GM18526 (cell line): ENCODE data around the gene CMBL.

Source experiments
- POLR2A ChIP-seq: IDR thresholded peaks from 3 replicates; pipeline ENCODE4 v1.6.1; 2011; ENCODE audit not compliant: insufficient read length; ENCODE audit errors: extremely low read depth

The CMBL gene

DNA sequence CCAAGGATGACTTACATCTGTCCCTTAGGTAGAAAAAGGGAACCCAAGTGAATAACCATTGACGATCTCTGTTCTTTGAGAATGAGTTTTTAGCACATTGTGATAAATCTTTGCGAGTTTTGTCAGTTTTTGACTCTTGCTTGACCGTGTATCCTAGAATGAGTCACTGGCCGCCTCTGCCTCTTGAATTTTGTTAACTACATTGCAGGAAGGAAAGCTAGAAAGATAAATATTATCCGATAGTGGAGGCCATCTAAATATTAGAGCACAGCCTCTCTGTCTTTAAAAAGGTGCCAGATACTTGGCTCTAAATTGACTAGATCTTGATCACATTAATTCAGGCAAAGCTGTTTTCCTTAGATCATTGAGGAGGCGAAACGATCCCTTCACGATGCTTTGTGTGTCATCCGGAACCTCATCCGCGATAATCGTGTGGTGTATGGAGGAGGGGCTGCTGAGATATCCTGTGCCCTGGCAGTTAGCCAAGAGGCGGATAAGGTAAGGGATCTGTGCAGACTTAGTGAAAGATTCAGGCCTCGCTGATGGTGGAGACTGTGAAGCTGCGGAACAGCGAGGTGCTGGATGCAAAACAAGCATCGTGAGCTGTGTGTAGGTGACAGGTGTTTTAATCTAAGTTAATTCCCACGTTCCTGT is 45.5 kb downstream of the CMBL start:
- no peak for TF ChIP-seq POLR2A

DNA sequence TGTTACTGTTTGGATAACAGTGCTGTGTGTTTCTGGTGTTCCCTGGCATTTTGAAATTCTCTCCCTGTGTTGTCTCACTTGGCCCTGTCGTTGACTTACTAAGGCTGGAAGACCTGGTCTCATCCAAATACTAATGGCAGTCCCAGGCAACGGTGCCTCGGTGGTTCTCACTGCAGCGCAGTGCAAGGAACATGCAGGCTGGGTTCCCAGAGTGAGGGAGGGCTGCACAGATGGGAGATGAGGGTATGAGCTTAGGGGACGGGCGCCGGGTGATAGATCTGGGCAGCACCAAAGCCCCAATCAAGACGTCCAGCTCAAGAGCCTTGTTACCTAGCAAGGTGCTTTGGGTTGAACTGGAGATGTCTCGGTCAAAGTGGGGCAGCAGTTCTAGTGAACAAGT is 46.6 kb downstream of the CMBL start:
- TF ChIP-seq POLR2A = no peak

DNA sequence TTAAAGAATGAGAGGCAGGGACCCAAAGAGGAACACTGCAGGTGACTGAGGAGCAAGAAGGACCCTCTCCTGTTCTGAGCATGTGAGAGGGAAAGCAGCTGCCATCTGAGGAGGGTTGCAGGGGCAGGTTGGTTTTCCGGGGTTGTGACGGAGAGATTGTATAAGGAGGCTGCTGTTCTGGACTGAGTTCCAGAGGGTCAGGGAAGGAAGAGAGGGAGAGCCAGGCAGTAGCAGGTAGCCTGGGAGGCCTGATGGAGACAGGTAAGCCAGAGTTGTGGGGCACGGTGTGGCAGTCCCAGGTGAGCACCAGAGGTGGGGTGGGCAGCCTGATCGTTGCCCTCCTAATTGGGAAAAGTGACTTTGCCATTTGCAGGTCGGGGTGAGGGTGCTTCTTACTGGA is 47.8 kb downstream of the CMBL start:
- TF ChIP-seq POLR2A = no peak

DNA sequence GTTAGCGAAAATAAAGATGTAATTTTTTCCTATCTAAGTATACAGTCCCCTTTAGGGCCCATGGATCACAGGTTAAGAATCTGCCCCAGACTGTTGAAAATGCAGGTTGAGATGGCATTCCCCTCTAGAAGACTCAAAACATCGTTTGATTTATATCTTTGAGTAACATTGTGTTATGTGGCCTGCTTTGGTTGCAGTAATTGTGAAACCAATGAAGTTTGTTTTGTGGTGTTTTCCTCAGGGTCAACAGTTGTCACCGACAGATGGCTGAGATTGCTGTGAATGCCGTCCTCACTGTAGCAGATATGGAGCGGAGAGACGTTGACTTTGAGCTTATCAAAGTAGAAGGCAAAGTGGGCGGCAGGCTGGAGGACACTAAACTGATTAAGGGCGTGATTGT is 49.8 kb downstream of the CMBL start:
- no peak for TF ChIP-seq POLR2A

DNA sequence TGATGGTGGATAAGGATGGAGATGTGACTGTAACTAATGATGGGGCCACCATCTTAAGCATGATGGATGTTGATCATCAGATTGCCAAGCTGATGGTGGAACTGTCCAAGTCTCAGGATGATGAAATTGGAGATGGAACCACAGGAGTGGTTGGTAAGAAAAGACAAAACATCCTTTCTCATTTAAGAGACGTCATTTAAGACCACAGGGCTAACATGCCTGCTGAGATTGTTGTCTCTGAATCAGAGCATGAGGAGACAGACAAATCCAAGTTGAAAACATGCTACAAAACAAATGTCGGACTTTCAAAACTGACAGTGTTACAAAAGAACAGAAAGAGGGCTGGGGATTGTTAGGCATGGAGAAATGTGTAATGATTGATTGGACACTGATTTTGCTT is 53.0 kb downstream of the CMBL start:
- TF ChIP-seq POLR2A = no peak

DNA sequence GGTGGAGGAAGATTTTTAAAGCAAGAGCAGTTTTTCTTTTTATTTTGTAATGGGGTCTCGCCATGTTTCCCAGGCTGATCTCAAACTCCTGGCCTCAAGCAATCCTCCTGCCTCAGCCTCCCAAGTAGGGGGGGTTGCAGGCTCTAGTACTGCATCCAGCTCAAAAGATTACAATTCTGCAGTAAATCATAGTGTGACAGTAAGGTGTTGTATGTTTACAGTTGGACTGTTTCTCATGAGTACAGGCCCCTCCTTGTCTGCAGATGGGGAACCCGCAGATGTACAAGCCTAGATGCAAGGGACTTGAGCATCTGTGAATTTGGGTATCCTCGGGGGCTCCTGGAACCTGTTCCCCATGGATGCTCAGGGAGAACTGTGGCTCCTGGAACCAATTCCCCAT is 54.3 kb downstream of the CMBL start:
- no peak for TF ChIP-seq POLR2A

DNA sequence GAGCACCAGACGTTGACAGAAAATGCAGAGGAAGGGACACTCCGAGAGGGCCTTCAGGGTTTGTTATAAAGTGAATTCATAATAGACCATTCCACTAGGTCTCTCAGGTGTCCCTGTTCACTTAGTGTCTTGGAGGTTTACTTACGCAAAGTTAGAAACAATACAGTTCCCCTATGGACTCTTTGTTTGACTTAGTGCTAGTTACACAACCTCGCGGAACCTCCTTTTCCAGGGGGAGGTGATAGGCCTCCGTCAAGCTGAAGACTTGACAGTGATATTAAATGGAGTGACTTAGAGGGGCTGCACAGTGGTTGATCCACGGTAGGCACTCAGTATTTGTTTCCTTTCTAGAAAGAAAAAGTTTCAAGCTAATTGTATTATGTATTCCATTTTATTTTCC is 56.3 kb downstream of the CMBL start:
- TF ChIP-seq POLR2A = no peak

DNA sequence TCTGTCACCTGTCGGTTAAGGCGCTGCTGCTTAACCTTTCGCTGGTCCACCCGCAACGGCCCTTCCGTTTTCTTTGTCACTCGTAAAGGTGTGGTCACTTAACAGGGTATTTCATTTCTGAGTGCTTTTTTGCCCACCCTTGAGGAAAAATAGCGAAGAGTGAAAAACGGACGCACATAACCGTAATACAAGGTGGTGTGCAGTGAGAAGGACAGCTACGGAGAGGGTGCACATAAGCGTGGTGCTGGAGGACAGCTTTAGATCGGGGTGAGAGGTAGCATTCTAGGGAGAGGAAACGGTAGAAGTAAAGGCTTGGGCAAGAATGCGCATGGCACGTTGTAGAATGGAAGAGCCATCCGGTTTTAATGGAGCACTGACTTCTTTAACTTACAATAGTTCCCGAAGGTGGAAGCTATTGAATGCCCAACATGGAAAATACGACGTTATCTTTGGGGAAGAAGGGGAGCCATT is 56.9 kb downstream of the CMBL start:
- no peak for TF ChIP-seq POLR2A

DNA sequence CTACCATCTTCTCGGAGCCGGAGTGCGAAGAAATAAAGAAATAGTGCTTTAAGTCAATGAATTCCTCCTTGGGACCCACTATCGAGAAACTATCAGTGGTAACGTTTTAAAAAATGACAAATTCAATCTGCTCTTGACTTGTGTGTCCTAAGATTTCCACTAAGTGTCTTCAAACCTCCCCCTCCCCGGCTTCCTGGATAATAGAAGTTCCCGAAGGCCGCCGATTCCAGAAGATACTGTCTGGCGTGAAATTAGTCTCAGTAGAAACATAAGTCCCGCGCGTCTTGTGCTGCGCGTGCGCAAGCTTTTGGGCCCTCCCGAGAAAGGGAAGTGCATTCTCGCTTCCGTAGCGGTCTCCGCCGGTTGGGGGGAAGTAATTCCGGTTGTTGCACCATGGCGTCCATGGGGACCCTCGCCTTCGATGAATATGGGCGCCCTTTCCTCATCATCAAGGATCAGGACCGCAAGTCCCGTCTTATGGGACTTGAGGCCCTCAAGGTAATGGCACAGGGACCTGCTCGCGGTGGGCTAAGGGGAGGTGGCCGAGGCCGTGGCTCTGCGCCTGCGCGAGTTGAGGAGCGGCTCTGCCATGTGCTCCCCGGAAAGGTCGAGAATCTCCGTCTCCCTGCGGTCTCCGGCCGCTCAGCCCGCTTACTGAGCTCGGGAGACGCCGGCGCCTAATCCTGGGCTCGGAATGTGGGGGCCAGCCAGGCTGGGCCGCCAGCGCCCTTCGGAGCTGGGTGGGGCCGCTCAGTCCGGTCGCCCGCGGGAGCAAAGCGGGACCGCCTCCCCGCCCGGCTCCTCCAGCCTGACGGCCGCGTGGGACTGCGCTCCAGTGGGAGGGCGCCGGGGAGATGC is 57.5 kb downstream of the CMBL start, which contains the start of gene CCT5:
TSS of gene CCT5 (plus strand) at position 333 of the 858 bp plus-strand sequence. CDS start at position 394, 61 bp downstream.
- TF ChIP-seq POLR2A = peak; percentile 93

DNA sequence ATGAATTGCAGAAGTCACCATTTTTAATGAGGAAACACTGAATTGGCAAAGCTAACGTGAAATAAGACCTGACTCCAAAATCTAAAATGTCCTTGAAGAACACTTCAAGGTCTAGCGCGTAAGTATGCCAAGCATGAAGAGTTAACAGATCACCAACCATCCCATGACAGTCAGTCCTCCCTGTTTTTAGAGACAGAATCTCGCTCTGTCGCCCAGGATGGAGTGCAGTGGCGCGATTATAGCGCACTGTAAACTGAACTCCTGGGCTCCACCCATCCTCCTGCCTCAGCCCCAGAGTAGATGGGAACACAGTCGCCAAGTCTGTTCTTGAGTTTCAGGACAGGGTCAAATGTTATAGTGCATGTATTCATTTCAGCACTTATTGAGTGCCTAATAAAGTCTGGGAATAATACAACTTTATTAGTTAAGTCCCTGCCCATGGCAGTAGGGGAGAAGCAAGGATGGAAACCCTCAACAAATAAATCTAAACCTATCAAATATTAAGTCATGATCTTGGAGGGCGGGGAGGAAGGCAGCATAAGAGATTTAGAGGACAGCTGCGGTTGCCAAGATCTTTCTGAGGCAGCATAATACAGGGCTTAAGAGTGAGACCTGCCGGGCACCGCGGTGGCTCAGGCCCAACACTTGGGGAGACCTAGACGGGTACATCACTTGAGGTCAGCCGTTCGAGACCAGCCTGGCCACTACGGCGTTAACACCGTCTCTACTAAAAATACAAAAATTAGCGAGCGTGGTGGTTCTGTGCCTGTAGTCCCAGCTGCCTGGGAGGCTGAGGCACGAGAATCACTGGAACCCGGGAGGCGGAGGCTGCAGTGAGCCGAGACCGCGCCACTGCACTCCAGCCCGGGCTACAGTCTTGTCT is 59.1 kb downstream of the CMBL start:
- TF ChIP-seq POLR2A = no peak

DNA sequence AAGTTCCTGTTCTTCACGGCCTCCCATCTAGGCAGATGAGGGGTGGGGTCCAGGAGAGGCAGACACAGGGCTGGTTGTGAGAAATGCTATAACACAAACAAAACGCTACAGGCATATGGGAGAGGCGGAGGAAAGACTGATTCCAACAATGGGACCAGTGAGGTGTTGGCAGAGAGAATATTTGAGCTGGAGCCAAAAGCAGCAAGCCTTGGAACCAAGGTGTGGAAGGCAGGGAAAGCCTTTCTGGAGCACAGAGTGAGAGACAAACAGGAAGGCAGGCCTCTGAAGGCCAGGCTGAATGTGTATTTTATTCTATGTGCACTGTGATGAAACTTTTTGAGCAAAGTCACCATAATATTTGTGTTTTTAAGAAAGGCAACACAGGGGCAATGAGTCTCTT is 60.9 kb downstream of the CMBL start:
- TF ChIP-seq POLR2A = no peak

DNA sequence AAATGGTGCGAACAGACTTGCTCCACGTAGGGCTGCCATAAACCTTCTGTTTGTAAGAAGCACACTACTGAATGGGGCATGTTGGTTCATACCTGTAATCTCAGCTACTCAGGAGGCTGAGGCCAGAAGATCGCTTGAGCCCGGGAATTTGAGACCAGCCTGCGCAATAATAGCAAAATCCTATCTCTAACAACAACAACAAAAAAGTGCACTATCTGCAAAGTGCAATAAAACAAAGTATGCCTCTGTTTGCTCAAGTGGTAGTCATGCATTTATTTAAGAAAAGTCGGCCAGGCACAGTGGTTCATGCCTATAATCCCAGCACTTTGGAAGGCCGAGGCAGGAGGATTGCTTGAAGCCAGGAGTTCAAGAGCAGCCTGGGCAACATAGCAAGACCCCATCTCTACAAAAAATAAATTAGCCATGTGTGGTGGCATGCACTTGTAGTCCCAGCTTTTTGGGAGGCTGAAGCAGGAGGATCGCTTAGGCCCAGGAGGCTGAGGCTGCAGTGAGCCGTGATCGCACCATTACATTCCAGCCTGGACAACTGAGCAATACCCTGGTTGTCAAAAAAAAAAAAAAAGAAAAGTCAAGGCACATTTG is 63.3 kb downstream of the CMBL start:
- TF ChIP-seq POLR2A = no peak

DNA sequence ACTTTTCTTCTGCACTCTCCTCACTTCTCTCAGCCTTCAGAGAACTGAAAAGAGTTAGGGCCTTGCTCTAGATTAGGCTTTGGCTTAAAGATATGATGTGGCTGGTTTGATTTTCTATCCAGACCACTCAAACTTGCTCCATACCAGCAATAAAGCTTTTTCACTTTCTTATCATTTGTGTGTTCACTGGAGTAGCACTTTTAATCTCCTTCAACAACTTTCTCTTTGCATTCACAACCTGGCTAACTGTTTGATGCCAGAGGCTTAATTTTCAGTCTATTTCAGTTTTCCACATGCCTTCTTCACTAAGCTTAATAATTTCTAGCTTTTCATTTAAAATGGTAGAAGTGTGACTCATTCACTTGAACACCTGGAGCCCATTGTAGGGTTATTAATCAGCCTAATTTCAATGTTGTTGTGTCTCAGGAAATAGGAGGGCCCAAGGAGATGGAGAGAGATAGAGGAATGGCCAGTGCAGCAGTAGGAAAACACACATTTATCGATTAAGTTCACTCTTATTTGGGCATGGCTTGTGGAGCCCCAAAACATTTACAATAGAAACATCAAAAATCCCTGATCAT is 64.0 kb downstream of the CMBL start:
- no peak for TF ChIP-seq POLR2A

DNA sequence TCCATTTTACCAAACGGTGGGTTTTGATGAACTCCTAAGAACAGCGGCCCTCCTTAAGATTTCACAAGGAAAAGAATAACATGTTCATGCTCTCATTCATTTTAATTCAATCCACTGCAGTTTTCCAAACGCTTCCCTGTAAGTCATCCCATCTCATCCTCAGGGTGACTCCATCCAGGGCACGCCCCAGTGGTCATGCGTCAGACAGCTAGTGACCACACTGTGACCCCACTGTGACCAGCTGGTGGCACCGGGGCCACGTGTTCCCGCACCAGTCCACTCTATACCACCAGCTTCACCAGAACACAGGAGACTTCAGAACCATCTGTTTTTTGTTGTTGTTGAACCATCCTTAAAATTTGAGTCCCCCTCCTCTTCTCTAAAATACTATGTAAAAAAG is 72.4 kb downstream of the CMBL start:
- TF ChIP-seq POLR2A = no peak

DNA sequence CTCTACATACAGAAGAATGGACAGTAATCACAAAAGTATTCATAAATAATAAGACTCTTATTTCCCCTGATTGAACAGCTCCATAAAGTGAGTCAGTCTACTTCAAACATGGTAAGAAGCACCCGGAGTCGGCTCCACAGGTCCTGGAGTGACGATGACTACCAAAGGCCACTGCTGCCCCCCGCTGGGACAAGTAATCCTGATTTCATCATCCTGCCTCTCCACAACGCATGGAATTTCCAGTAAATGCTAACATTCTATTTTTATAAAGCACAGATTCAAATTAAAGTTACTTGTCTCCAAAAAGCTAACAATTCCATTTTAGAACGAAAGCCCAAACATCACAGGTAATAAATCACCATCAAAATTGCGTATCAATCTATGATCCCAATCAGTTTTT is 74.2 kb downstream of the CMBL start:
- TF ChIP-seq POLR2A = no peak
